ENCODE data around the gene GYPC. TPM values are rescaled to one million over a fixed set of nuclear protein-coding genes. Genes with fewer than 3 reads are reported as not detected.
"Not testable (repeated sequence)": the region's sequence is repeated elsewhere in the genome, so short reads cannot be mapped to it uniquely, and the experiment has no call there.

GYPC gene
- polyA plus RNA-seq, 2 of the 4 experiments (the other 2 are of a cell fraction) = not detected

GRCh38 chr2:126644630-126645191 is 11.2 kb upstream of the GYPC start:
- no peak for ATAC-seq
- H3K4me1 ChIP-seq = no peaks in the 10 kb centered on the region
- TF ChIP-seq HOXA7 (CRISPR knock-in tag; IDR thresholded peaks at IDR 0.05) = no peak
- H3K9me3 ChIP-seq = no peaks in the 10 kb centered on the region
- ChIA-PET CTCF (interaction anchor here (1.2 kb wide), 1 partner anchor 10 kb away, joined by 3 read pairs; no protein-coding TSS in a partner anchor), POLR2A (no interaction called here)
- no peak for FAIRE-seq
- WGBS (ENCODE audit: missing lambda C conversion rate) = 2% methylated on average over 2 of the region's 2 CpGs
- H3K4me3 ChIP-seq = no peak overlapping the region
- H3K27ac ChIP-seq = no peak overlapping the region
- H3K4me2 ChIP-seq = no peak overlapping the region
- DNase-seq (ENCODE audit: low read depth in 1 of 2, low spot score in 1 of 2) = no peak

GRCh38 chr2:126645211-126645618 is 10.7 kb upstream of the GYPC start:
- ChIA-PET POLR2A (no interaction called here), CTCF (interaction anchor here (1.2 kb wide), 1 partner anchor 10 kb away, joined by 3 read pairs; no protein-coding TSS in a partner anchor)
- Histone ChIP-seq H3K27ac (no peak overlapping the region), H3K9me3 (no peaks in the 10 kb centered on the region), H3K4me3 (no peak overlapping the region), H3K4me1 (no peaks in the 10 kb centered on the region), H3K4me2 (no peak overlapping the region)
- WGBS (ENCODE audit: missing lambda C conversion rate) = 4% methylated on average over 1 of the region's 1 CpG
- FAIRE-seq = no peak
- no peak for DNase-seq (ENCODE audit: low read depth in 1 of 2, low spot score in 1 of 2)
- TF ChIP-seq HMGXB4 (CRISPR knock-in tag; IDR thresholded peaks at IDR 0.05; ENCODE audit: borderline replicate concordance) = no peak
- no peak for ATAC-seq

GRCh38 chr2:126646026-126646425 is 9.9 kb upstream of the GYPC start:
- DNase-seq (ENCODE audit: low read depth in 1 of 2, low spot score in 1 of 2) (no peak), FAIRE-seq (no peak), ATAC-seq (no peak)
- Histone ChIP-seq H3K4me3 (no peak overlapping the region), H3K4me1 (no peaks in the 10 kb centered on the region), H3K9me3 (no peaks in the 10 kb centered on the region), H3K27ac (no peak overlapping the region), H3K4me2 (no peak overlapping the region)
- POLR2A ChIA-PET = no interaction called here
- TF ChIP-seq ZNF302 (CRISPR knock-in tag; IDR thresholded peaks at IDR 0.05) (no peak), FOSB (CRISPR knock-in tag; IDR thresholded peaks at IDR 0.05) (no peak), BCL3 (IDR thresholded peaks at IDR 0.05) (no peak), HOXB5 (CRISPR knock-in tag; IDR thresholded peaks at IDR 0.05) (no peak), HES2 (IDR thresholded peaks at IDR 0.05) (no peak), EP300 (IDR thresholded peaks at IDR 0.05) (no peak), ZC3H11A (IDR thresholded peaks at IDR 0.05) (no peak), CTCF (IDR thresholded peaks at IDR 0.05) (no peak), ESRRA (IDR thresholded peaks at IDR 0.05; ENCODE audit: borderline replicate concordance, low read length) (no peak), RCOR1 (IDR thresholded peaks at IDR 0.05; ENCODE audit: low read depth, low read length) (no peak), E2F6 (IDR thresholded peaks at IDR 0.05; ENCODE audit: borderline replicate concordance, low read depth) (no peak), MYC (IDR thresholded peaks at IDR 0.05; ENCODE audit: borderline replicate concordance, low read length) (no peak), PHF8 (IDR thresholded peaks at IDR 0.05; ENCODE audit: borderline replicate concordance, low read depth) (no peak), CBX2 (IDR thresholded peaks at IDR 0.05; ENCODE audit: borderline replicate concordance, low read depth) (no peak), SMC3 (IDR thresholded peaks at IDR 0.05) (no peak)
- 0% methylated on average over 3 of the region's 3 CpGs for WGBS (ENCODE audit: missing lambda C conversion rate)
- CTCF ChIA-PET = interaction anchor here (1.2 kb wide), 1 partner anchor 11 kb away, joined by 3 read pairs; no protein-coding TSS in a partner anchor

GRCh38 chr2:126647714-126648344 is 8.1 kb upstream of the GYPC start:
- H3K27ac ChIP-seq; H3K4me2 ChIP-seq; FAIRE-seq; H3K9me3 ChIP-seq; POLR2A ChIA-PET; ATAC-seq; DNase-seq (ENCODE audit: low read depth in 1 of 2, low spot score in 1 of 2); H3K4me1 ChIP-seq; H3K4me3 ChIP-seq; CTCF ChIA-PET: not testable (repeated sequence)
- WGBS (ENCODE audit: missing lambda C conversion rate) = 0% methylated on average over 1 of the region's 1 CpG

GRCh38 chr2:126648345-126648786 is 7.6 kb upstream of the GYPC start:
- H3K4me3 ChIP-seq; ATAC-seq; H3K4me1 ChIP-seq; H3K4me2 ChIP-seq; DNase-seq (ENCODE audit: low read depth in 1 of 2, low spot score in 1 of 2); POLR2A ChIA-PET; H3K9me3 ChIP-seq; H3K27ac ChIP-seq; FAIRE-seq; CTCF ChIA-PET: not testable (repeated sequence)
- 0% methylated on average over 3 of the region's 5 CpGs for WGBS (ENCODE audit: missing lambda C conversion rate)

Data from A549 (cell line).